DOHH2 (cell line): ENCODE data around the gene ZNF263.

Source experiments
- H3F3A ChIP-seq: fragments of 200-600 bp; sonication (generic), shearing (Covaris generic); 2 replicates; pipeline ENCODE4 v1.6.0; 2016; ENCODE audit warnings: antibody characterized with exemption, mild to moderate bottlenecking; ENCODE audit not compliant: control insufficient read depth, insufficient read depth
- H3K27ac ChIP-seq: fragments of 200-600 bp; sonication (generic); 2 replicates; pipeline ENCODE4 v1.5.1; 2014; ENCODE audit warnings: low read depth, mild to moderate bottlenecking, low read length, moderate library complexity
- H3K27me3 ChIP-seq: fragments of 200-600 bp; sonication (generic); 2 replicates; pipeline ENCODE4 v1.6.1; 2014; ENCODE audit warnings: mild to moderate bottlenecking, low read length, mixed read lengths; ENCODE audit not compliant: control insufficient read depth
- H3K36me3 ChIP-seq: fragments of 200-600 bp; sonication (generic); 2 replicates; pipeline ENCODE4 v1.6.1; 2014; ENCODE audit warnings: mild to moderate bottlenecking, low read length, moderate library complexity, mixed read lengths; ENCODE audit not compliant: control insufficient read depth
- H3K4me1 ChIP-seq: fragments of 200-600 bp; sonication (generic); 2 replicates; pipeline ENCODE4 v1.6.1; 2014; ENCODE audit warnings: mild to moderate bottlenecking, low read length, mixed read lengths; ENCODE audit not compliant: control insufficient read depth
- H3K4me2 ChIP-seq: fragments of 200-600 bp; sonication (generic); 2 replicates; pipeline ENCODE4 v1.6.0; 2014; ENCODE audit warnings: mild to moderate bottlenecking, low read length, moderate library complexity
- H3K4me3 ChIP-seq: fragments of 200-600 bp; sonication (generic); 2 replicates; pipeline ENCODE4 v1.5.1; 2014; ENCODE audit warnings: mild to moderate bottlenecking, low read length, mixed read lengths
- H3K79me2 ChIP-seq: fragments of 200-600 bp; sonication (generic); 2 replicates; pipeline ENCODE4 v1.6.1; 2014; ENCODE audit warnings: mild to moderate bottlenecking, low read length, mixed read lengths; ENCODE audit not compliant: control insufficient read depth
- H3K9me2 ChIP-seq: fragments of 200-600 bp; sonication (generic); replicated peaks from 2 replicates; pipeline ENCODE4 v1.6.1; 2014; ENCODE audit warnings: mild to moderate bottlenecking, low read length, mixed read lengths; ENCODE audit not compliant: control insufficient read depth
- H3K9me3 ChIP-seq: fragments of 200-600 bp; sonication (generic); 2 replicates; pipeline ENCODE4 v1.6.1; 2014; ENCODE audit warnings: antibody characterized with exemption, low read length, mixed read lengths; ENCODE audit not compliant: control insufficient read depth, insufficient read depth
- H4K20me1 ChIP-seq: fragments of 200-600 bp; sonication (generic); 2 replicates; pipeline ENCODE4 v1.6.0; 2014; ENCODE audit warnings: low read depth, mild to moderate bottlenecking, antibody characterized with exemption, low read length, moderate library complexity; ENCODE audit not compliant: control insufficient read depth, insufficient read depth
- CTCF ChIP-seq: fragments of 200-600 bp; sonication (generic); IDR thresholded peaks from one replicate; pipeline ENCODE4 v1.5.1; 2014; ENCODE audit warnings: antibody characterized with exemption, mild to moderate bottlenecking, low read depth, low read length; ENCODE audit not compliant: poor library complexity, severe bottlenecking
- EZH2phosphoT487 ChIP-seq: fragments of 200-600 bp; sonication (generic); IDR thresholded peaks from 2 replicates; pipeline ENCODE4 v1.6.1; 2017; ENCODE audit warnings: borderline replicate concordance, mild to moderate bottlenecking, antibody characterized with exemption, low read length, moderate library complexity, mixed read lengths

The ZNF263 gene

GRCh38 chr16:3282103-3282729 is 1.1 kb upstream of the ZNF263 start:
- Histone ChIP-seq H3K27ac (peak overlapping the region; percentile 84), H3K4me3 (peak overlapping the region; percentile 77), H3K9me2 (no peaks in the 10 kb centered on the region), H3K79me2 (peaks cover 39% of the 10 kb centered on the region), H3K4me2 (peak overlapping the region; percentile 98), H3K27me3 (peaks cover 2% of the 10 kb centered on the region), H3K9me3 (peaks cover 32% of the 10 kb centered on the region), H4K20me1 (no peaks in the 10 kb centered on the region), H3K36me3 (peaks cover 38% of the 10 kb centered on the region), H3F3A (no peaks in the 10 kb centered on the region), H3K4me1 (peaks cover 24% of the 10 kb centered on the region)
- TF ChIP-seq EZH2phosphoT487 (no peak), CTCF (no peak)

GRCh38 chr16:3283543-3284447 is 504 bp downstream of the ZNF263 start:
- Histone ChIP-seq H3K9me2 (no peaks in the 10 kb centered on the region), H3K27ac (peak overlapping the region; percentile 84), H3K9me3 (peaks cover 42% of the 10 kb centered on the region), H3K4me3 (peak overlapping the region; percentile 77), H3K4me2 (peak overlapping the region; percentile 98), H3K4me1 (peaks cover 24% of the 10 kb centered on the region), H3K36me3 (peaks cover 50% of the 10 kb centered on the region), H3K27me3 (no peaks in the 10 kb centered on the region), H3F3A (no peaks in the 10 kb centered on the region), H3K79me2 (peaks cover 52% of the 10 kb centered on the region), H4K20me1 (no peaks in the 10 kb centered on the region)
- TF ChIP-seq EZH2phosphoT487 (no peak), CTCF (no peak)

DNA sequence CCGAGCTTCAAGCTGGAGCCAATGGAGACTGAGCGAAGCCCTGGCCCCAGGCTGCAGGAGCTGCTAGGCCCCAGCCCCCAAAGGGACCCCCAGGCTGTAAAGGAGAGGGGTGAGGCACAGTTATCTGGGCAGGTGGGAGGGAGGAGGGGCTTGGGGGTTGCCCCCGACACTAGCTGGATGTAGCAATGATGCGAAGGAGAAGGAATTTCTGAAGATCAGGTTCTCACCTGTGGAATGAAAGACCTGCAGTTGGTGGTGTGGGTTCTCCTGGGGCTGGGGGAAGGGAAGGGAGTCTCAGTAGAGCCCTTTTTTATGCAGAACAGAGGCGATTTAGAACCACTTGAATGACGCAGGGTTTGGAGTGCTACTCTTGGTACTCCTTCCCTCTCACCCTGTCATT is 1.8 kb downstream of the ZNF263 start:
- Histone ChIP-seq H3F3A (no peaks in the 10 kb centered on the region), H3K36me3 (peaks cover 63% of the 10 kb centered on the region), H3K4me3 (peak overlapping the region; percentile 77), H4K20me1 (no peaks in the 10 kb centered on the region), H3K9me3 (peaks cover 55% of the 10 kb centered on the region), H3K9me2 (no peaks in the 10 kb centered on the region), H3K4me1 (peaks cover 24% of the 10 kb centered on the region), H3K4me2 (peak overlapping the region; percentile 98), H3K27ac (no peak overlapping the region), H3K79me2 (peaks cover 65% of the 10 kb centered on the region), H3K27me3 (no peaks in the 10 kb centered on the region)
- TF ChIP-seq EZH2phosphoT487 (no peak), CTCF (no peak)
